Skeletal muscle cell (primary cell): ENCODE data around the gene RBPJ.

Experiments
- DNase-seq: peaks from one replicate; pipeline ENCODE4 v3.0.0-alpha.2; 2010; ENCODE audit warnings: low read depth
- H3K4me3 ChIP-seq: 2 replicates; pipeline ENCODE4 v1.5.1; 2011; ENCODE audit warnings: low read depth, mild to moderate bottlenecking, control low read depth, low read length, moderate library complexity

Gene RBPJ

DNA sequence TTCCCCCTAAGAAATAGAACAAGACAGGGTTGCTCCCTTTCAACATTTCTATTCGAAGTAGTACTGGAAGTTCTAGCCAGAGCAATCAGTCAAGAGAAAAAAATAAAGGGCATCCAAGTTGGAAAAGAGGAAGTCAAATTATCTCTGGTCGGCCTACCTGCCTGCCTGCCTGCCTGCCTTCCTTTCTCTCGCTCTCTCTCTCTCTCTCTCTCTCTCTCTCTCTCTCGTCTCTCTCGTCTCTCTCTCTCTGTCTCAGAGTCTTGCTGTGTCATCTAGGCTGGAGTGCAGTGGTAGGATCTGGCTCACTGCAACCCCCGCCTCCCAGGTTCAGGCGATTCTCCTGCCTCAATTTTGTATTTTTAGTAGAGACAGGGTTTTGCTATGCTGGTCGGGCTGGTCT lies 126.6 kb downstream of the RBPJ start:
- no peak for DNase-seq
- H3K4me3 ChIP-seq, result no peak overlapping the region

DNA sequence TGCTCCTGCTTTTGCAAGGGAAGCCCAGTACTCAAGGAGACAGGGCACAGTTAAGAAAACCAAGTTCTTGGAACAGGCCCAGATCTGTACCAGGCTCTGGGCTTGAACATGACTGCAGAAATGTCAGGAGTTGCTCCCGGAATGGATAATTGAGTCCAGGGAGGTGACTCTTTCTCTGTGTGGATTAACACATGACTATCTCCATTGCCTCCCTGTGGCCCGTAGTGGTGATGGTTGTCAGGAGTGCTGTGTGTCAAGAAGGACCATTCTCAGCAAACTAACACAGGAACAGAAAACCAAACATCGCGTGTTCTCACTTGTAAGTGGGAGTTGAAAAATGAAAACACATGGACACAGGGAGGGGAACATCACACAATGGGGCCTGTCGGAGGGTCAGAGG lies 129.6 kb downstream of the RBPJ start:
- no peak overlapping the region for H3K4me3 ChIP-seq
- DNase-seq, result no peak

- H3K4me3 ChIP-seq, result no peak overlapping the region
- no peak for DNase-seq
These were observed 130.8 kb downstream of the RBPJ start for GRCh38 chr4:26451597-26451996.

- no peak overlapping the region for H3K4me3 ChIP-seq
- DNase-seq, result no peak
These were observed 132.0 kb downstream of the RBPJ start for GRCh38 chr4:26452565-26453531.

DNA sequence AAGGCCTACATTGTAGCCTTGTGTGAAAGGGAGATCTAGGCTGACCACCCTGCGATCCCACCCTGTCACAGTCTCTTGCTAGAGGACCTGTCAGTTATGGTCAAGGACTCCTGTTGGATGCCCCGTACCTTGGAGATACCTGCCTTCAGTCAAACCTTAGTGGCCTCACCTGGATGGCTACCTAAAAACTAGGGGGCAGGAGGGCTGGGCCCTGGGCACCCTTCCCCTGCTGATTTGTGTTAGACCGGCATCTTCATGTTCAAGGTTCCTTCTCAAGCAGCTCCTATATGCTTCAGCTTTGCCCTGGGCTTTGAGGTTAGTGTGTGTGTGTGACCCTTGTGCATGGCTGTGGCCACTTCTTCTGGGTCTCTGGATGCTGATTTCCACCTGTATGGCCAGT lies 134.1 kb downstream of the RBPJ start:
- no peak for DNase-seq

GRCh38 chr4:26455571-26455970 lies 134.8 kb downstream of the RBPJ start:
- no peak overlapping the region for H3K4me3 ChIP-seq
- no peak for DNase-seq

More for the DNA sequence above, 134.1 kb downstream of the RBPJ start:
- H3K4me3 ChIP-seq, result no peak overlapping the region

DNA sequence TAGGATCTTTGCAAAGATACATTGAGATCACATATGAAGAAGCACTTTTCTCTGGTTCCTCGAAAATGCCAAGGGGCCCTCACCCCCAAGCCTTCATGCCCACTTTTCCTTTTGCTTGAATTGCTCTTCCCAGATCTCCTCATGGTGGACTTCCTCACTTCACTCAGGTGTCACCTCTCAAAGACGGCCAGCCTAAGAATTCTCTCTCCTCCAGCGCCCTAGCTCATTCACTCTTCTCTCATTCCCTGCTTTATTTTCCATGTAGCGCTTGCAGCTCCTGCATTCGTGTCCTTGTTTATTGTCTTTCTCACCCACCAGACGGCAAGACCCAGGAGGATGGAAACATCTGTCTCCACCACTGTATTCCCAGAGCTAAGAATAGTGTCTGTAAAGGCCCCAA lies 136.6 kb downstream of the RBPJ start:
- no peak for DNase-seq
- no peak overlapping the region for H3K4me3 ChIP-seq

DNA sequence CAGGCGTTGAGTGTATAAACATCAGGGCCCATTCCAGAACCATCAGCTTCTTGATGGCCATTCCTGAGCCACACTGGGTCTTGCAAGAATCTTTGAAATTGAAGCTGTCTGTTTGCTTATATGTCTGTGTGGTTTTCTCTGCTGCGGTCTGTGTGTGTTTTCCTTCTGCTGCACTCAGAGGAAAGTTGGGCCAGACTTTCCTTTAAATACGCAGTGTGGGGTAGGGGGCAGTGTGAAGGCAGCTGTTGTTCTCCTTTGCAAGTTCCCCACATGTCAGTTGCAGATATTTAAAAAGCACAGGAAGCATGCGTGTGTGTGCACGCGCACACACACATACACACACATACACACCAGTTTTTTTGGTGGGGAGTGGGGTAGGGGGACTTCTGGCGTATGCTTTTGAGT lies 137.3 kb downstream of the RBPJ start:
- DNase-seq, result peak; percentile 36
- no peak overlapping the region for H3K4me3 ChIP-seq

GRCh38 chr4:26459054-26459755 lies 138.4 kb downstream of the RBPJ start:
- H3K4me3 ChIP-seq, result no peak overlapping the region
- DNase-seq, result peak; percentile 46

GRCh38 chr4:26459756-26460530 lies 139.1 kb downstream of the RBPJ start:
- no peak overlapping the region for H3K4me3 ChIP-seq
- no peak for DNase-seq

DNA sequence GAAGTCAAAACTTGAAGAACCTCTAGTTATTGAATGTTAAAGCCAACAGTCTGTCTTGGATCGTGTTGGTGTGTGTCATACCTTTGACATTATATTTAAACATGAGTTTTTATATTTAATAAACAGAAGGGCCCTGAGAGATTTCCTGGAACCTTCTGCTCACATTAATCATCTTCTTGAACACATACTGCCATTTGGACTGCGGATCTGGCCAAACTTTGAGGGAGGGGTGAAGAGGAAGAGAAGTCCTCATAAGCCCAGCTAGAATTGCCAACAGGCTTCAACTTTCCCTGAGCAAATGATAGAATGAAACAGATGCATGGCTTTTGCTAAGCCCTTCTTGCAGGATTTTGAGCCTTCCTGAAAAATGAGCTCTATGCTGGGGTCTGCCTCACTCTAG lies 142.1 kb downstream of the RBPJ start:
- H3K4me3 ChIP-seq, result no peak overlapping the region
- DNase-seq, result no peak

- H3K4me3 ChIP-seq, result no peak overlapping the region
- DNase-seq, result no peak
These were observed 142.6 kb downstream of the RBPJ start for GRCh38 chr4:26463386-26463785.

DNA sequence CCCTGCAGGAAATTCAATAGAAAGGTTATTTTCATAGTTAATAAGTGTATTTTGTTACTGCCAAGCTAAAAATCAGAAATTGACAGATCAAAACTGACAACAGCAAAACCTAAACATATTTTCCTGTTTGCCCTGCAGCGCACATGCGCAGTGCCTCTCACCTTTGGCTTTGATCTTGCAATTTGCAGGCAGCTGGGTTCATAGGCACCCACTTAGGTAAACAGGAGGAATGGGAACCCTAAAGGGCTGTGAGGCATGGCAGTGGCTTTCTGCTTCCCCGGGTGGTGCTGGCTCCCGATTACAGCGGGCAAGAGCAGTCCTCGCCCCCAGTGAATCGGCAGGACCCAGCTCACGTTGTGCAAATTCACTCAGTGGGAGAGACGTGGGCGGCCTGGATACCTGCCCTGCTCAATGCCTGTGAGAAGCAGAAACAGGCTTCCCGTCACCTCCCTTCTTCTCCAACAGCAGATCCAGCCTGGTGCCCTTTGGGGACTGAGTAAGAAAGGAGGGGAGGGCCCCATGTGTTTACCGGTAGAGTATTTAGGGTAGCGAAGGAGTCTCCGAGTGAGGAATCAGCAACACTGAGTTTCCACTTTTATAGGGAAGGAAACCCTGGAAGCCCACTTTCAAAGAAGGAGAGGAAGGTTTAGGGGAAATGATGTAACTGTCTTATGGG lies 143.7 kb downstream of the RBPJ start:
- DNase-seq, result no peak
- H3K4me3 ChIP-seq, result no peak overlapping the region

GRCh38 chr4:26466578-26467270 lies 145.9 kb downstream of the RBPJ start:
- H3K4me3 ChIP-seq, result no peak overlapping the region
- no peak for DNase-seq

DNA sequence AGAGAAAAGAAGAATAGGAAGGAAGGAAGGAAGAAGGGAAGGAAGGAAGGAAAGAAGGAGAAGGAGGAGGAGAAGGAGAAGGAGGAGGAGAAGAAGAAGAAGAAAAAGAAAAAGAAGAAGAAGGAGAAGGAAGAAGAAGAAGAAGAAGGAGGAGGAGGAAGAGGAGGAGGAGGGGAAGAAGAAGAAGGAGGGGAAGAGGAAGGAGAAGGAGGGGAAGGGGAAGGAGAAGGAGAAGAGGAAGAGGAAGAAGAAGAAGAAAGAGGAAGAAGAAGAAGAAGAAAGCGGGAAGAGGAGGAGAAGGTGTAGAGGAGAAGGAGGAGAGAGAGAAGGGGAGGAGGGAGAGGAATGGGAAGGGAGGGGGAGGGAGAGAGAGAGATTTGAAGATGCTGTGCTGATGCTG lies 146.9 kb downstream of the RBPJ start:
- no peak for DNase-seq
- H3K4me3 ChIP-seq, result no peak overlapping the region

- DNase-seq, result no peak
- H3K4me3 ChIP-seq, result no peak overlapping the region
These were observed 147.6 kb downstream of the RBPJ start for GRCh38 chr4:26468283-26468949.

GRCh38 chr4:26468977-26469376 lies 148.2 kb downstream of the RBPJ start:
- H3K4me3 ChIP-seq, result no peak overlapping the region
- no peak for DNase-seq

DNA sequence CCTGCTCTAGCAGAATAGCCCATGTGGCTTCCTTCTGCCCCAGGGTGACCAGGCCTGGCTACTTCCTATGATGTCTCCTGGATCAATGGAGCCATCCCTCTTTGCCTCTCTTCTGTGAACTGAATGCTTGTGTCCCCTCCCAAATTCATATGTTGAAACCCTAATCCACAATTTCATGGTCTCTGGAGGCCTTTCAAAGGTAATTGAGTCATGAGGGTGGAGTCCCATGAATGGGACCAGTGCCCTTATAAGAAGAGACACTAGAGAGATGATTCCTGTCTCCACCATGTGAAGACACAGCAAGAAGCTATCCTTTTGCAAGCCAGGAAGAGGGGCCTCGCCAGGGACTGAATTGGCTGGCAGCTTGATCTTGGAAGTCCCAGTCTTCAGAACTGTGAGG lies 151.1 kb downstream of the RBPJ start:
- no peak overlapping the region for H3K4me3 ChIP-seq
- DNase-seq, result no peak
